Endothelial cell (in vitro differentiated cells): ENCODE results near the gene CIT. TPM values are rescaled to one million over a fixed set of nuclear protein-coding genes. Genes with fewer than 3 reads are reported as not detected.
"Not testable (repeated sequence)": the region's sequence is repeated elsewhere in the genome, so short reads cannot be mapped to it uniquely, and the experiment has no call there.

Source experiments
- DNase-seq: peaks from one replicate; pipeline ENCODE4 v3.0.0; 2021; ENCODE audit warnings: low spot score
- H3K27ac Mint-ChIP-seq: one replicate; pipeline ENCODE4 v1.8.0; 2021; ENCODE audit warnings: mixed read lengths, inconsistent platforms; ENCODE audit not compliant: unreplicated experiment
- H3K27me3 Mint-ChIP-seq: one replicate; pipeline ENCODE4 v1.8.0; 2021; ENCODE audit warnings: mild to moderate bottlenecking, moderate library complexity, mixed read lengths, inconsistent platforms; ENCODE audit not compliant: unreplicated experiment
- H3K36me3 Mint-ChIP-seq: one replicate; pipeline ENCODE4 v1.8.0; 2021; ENCODE audit warnings: mild to moderate bottlenecking, low read depth, mixed read lengths, inconsistent platforms; ENCODE audit not compliant: unreplicated experiment
- H3K4me1 Mint-ChIP-seq: one replicate; pipeline ENCODE4 v1.8.0; 2021; ENCODE audit warnings: mild to moderate bottlenecking, mixed read lengths, inconsistent platforms; ENCODE audit not compliant: unreplicated experiment
- H3K4me3 Mint-ChIP-seq: one replicate; pipeline ENCODE4 v1.8.0; 2021; ENCODE audit warnings: mild to moderate bottlenecking, mixed read lengths, inconsistent platforms; ENCODE audit not compliant: unreplicated experiment
- H3K9me3 Mint-ChIP-seq: one replicate; pipeline ENCODE4 v1.8.0; 2021; ENCODE audit warnings: mixed read lengths, inconsistent platforms; ENCODE audit not compliant: unreplicated experiment
- CTCF ChIP-seq: fragments of 200-600 bp; sonication (generic); IDR thresholded peaks from one replicate; pipeline ENCODE4 v1.5.0; 2021; ENCODE audit warnings: antibody characterized with exemption; ENCODE audit not compliant: unreplicated experiment
- total RNA-seq: library from RNA; stranded (reverse); fragmentation: NEBNext Ultra II Directional; extraction: Animal tissue kit (Norgen Biotek cat#: 25700); gene quantifications from one replicate; pipeline ENCODE4 v1.2.1, GENCODE V29; 2021; ENCODE audit not compliant: unreplicated experiment

CIT gene
- total RNA-seq, 1 donor from 2014 or later = 14.4 TPM

DNA sequence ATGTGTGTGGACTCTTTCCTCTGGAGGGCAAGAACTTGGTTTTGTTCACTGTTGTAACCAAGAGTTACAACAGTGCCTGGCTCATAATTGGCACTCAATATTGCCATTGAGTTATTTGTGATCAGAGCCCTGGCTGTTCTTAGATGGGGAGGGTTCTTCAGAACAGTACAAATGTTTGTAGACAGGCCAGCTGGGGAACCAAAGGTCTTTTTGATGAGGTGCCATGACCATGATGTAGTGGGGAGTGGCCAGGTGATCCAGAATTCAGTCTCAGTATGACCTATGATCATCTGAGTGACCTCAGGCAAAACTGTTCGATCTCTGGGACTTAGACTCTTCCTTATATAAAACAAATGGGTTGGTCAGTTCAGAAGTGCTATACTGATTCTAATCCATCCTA, 212.5 kb downstream of the CIT start:
- H3K4me1 Mint-ChIP-seq = peaks cover 26% of the 10 kb centered on the region
- no peaks in the 10 kb centered on the region for H3K9me3 Mint-ChIP-seq
- H3K27ac Mint-ChIP-seq = no peak overlapping the region
- H3K4me3 Mint-ChIP-seq = no peak overlapping the region
- peaks cover 2% of the 10 kb centered on the region for H3K27me3 Mint-ChIP-seq
- no peaks in the 10 kb centered on the region for H3K36me3 Mint-ChIP-seq
- DNase-seq = no peak
- no peak for TF ChIP-seq CTCF

GRCh38 chr12:119661882-119662281, 215.2 kb downstream of the CIT start:
- H3K4me3 Mint-ChIP-seq = no peak overlapping the region
- peaks cover 18% of the 10 kb centered on the region for H3K4me1 Mint-ChIP-seq
- no peaks in the 10 kb centered on the region for H3K36me3 Mint-ChIP-seq
- H3K27ac Mint-ChIP-seq = no peak overlapping the region
- no peak for DNase-seq
- no peaks in the 10 kb centered on the region for H3K9me3 Mint-ChIP-seq
- H3K27me3 Mint-ChIP-seq = no peaks in the 10 kb centered on the region
- TF ChIP-seq CTCF = no peak

DNA sequence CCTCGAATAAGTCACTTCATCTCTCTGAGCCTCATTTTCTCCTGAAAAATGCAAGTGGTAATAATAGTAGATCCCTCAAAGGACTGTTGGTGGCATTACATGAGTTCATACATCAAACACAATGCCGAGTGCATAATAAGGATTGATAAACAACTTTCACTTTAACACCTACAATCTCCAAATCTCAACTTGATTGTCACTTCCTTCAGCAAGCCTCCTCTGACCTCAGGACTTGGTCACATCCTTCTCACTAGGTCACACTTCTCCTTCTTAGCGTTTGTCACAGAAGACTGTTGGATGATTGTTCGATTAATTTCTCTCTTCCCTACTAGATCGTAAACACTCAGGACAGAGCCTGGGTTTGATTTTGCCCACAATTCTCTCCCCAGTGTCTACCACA, 217.0 kb downstream of the CIT start:
- DNase-seq = no peak
- Mint-ChIP-seq H3K27ac (no peak overlapping the region), H3K36me3 (no peaks in the 10 kb centered on the region), H3K4me1 (peaks cover 6% of the 10 kb centered on the region), H3K4me3 (no peak overlapping the region), H3K9me3 (no peaks in the 10 kb centered on the region), H3K27me3 (no peaks in the 10 kb centered on the region)
- TF ChIP-seq CTCF = no peak

DNA sequence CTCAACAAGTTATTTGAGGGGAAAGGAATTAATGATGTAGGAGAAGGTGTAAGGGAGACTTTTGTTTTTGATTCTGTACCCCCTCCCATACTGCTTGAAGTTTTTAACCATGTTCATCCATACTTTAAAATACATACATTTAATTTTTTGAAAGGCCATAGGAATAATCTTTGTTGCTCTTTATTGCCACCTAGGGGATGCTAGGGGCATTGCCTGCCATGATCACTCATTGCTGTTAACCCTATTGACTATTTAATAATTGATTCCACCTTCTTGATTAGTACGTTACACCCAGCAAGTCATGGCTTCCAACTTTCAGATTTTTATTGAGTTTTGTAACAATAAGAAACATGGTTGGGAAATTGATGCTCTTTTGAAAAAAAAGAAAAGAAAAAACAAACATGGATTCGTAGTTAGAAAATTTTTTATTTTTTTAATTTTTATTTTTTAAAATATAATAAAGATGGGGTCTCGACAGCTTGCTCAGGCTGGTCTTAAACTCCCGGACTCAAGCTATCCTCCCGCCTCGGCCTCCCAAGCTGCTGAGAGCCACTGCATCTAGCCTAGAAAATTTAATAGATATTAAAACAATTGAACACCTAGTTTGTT, 217.7 kb downstream of the CIT start:
- peak; percentile 89 for TF ChIP-seq CTCF
- Mint-ChIP-seq H3K4me1 (peaks cover 6% of the 10 kb centered on the region), H3K27ac (no peak overlapping the region), H3K4me3 (no peak overlapping the region), H3K27me3 (no peaks in the 10 kb centered on the region), H3K9me3 (no peaks in the 10 kb centered on the region), H3K36me3 (no peaks in the 10 kb centered on the region)
- DNase-seq = peak; percentile 35

- not testable (repeated sequence) for H3K4me3 Mint-ChIP-seq, H3K27ac Mint-ChIP-seq, DNase-seq, H3K9me3 Mint-ChIP-seq, H3K36me3 Mint-ChIP-seq, H3K4me1 Mint-ChIP-seq, H3K27me3 Mint-ChIP-seq
Observed at GRCh38 chr12:119658166-119658565, 219.0 kb downstream of the CIT start.

DNA sequence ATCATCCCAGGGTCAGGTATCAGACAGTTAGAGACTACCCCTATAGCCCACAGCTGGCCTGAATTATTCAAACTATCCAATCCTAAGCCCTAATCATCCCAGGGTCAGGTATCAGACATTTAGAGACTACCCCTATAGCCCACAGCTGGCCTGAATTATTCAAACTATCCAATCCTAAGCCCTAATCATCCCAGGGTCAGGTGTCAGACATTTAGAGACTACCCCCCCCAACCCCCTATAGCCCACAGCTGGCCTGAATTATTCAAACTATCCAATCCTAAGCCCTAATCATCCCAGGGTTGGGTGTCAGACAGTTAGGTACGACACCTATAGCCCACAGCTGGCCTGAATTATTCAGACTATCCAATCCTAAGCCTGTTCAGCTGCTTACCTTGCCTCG, 220.1 kb downstream of the CIT start:
- not testable (repeated sequence) for H3K4me1 Mint-ChIP-seq, H3K9me3 Mint-ChIP-seq

More for the DNA sequence above, 220.1 kb downstream of the CIT start:
- H3K27ac Mint-ChIP-seq, DNase-seq, H3K36me3 Mint-ChIP-seq, H3K4me3 Mint-ChIP-seq, H3K27me3 Mint-ChIP-seq: not testable (repeated sequence)
